GM18909 (cell line): Measurements from ENCODE around the gene SLC15A3.
"Not testable (repeated sequence)": the region's sequence is repeated elsewhere in the genome, so short reads cannot be mapped to it uniquely, and the experiment has no call there.

Experiments
- ATAC-seq: cut with Tn5 transposase; IDR thresholded peaks from one replicate; pipeline ENCODE4 v1.9.1; 2021; ENCODE audit warnings: mild to moderate bottlenecking; ENCODE audit not compliant: unreplicated experiment, poor library complexity

The SLC15A3 gene

GRCh38 chr11:60918251-60918938, 33.6 kb downstream of the SLC15A3 start:
- ATAC-seq = no peak

DNA sequence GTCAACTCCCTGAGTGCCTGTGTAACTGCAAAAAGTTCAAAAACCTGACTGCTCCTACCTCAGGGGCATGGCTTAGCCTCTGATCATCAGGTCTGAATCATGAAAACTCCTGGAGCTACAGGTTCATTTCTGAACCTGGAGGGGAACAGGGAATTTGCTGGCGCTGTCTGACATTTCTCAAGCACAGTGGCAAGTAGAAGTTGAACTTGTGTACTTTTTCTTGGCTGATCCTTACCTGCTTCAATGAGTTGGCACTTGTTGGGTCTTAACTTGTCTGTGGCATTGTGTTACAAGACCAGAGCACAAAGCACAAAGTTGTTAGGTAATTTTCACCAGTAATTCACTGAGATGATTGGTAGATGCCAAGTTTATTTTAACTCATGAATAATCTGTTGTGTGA, 34.7 kb downstream of the SLC15A3 start:
- ATAC-seq = no peak

DNA sequence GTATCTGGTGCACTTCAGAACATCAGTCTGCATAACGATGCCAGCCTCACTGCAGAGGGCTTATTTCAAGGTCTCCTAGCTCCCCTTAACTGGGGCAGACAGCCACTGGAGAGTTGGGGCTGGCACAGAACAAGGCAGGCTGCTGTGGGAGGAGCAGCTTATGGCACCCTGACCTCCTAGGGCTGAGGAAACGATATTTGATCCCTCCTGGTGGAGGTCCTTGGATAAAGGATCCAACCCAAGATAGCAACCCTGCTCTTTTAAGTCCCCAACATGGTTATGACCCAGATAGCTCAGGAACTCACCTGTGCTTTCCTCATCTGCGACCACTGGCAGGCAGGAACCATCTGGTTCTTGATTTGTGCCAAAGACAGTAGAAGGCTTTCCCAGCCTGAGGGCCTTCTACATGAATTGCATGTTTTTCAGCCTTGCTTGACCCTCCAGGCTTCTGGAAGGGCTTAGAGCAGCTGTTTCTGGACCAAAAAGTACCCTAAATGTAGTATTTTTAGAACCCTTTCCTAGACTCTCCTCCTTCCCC, 35.2 kb downstream of the SLC15A3 start:
- no peak for ATAC-seq

- peak; percentile 53 for ATAC-seq
Measured at GRCh38 chr11:60915248-60915914, 36.6 kb downstream of the SLC15A3 start.

GRCh38 chr11:60914633-60915247, 37.2 kb downstream of the SLC15A3 start:
- ATAC-seq = peak; percentile 1

DNA sequence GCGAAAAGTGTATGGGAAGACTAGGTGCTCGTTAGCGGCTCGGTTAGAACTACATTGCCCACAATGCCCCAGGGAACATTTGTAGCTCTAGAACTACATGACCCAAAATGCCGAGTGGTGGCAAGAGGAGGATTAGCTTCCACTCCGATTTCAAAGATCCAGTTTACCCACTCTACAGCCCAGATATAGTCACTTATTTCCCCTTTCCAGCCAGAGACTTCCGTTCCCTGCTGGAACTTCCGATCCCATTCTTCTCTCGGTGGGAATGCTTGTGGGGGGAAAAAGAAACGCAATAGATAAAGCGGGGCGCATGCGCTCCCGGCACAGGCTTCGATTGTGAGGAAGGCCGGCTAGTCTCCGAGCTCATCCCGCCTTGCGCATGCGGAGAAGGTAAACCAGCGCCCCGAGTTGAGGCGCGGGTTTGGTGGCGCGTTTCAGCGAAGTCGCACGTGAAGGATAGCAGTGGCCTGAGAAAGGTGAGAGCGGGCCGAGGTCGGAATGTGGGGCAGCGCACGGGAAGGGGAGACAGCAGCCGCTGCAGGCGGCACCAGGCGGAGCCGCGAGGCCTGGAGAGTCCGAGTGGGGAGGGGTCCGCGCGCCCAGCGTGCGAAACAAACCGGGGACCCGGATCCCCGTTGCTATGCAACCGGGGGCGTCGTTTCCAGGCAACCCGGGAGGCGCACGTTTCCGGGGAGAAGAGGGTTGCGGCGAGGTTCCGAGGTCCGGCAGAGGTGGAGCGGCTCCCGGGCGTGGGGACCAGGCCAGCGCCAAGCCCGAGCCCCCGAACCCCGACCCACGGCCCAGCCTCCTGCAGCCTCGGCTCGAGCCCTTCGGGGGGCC, 38.0 kb downstream of the SLC15A3 start, which contains the start of gene TMEM109:
TMEM109 (plus strand) TSS at position 366 of the 840 bp plus-strand sequence. CDS start 5,536 bp downstream, outside the sequence.
- peak; percentile 40 for ATAC-seq

DNA sequence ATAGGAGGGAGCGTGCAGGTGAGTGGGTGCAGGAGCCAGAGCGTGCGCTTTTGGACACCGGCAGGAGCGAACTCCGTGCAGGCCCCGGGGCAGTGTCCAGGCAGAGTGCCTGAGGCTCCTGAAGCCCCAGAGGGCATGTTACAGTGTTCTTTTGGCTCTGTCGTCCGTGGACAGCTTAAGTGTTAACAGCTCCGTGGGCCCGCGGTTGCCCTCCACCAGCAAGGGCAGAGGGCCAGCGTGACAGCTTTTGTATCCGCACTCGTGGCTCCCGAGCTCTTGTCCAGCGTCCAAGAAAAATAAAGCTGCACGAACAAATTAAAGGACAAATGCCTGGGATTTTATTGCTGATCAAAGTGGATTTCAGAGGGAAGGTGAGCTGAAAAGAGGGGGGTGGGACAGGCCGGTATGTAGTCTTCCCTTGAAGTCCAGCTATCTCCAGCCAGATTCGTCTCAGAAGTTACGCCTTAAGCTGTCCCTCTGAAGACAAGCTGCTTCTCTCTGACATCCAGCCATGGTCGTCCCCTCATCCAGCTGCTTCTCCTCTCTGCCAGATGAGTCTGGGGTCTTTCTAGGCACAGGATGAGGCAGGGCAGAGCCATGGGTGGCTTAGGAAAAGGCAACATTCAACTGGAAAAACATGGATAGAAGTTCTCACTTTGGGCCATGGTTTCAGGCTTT, 39.0 kb downstream of the SLC15A3 start:
- no peak for ATAC-seq

GRCh38 chr11:60912223-60912850, 39.6 kb downstream of the SLC15A3 start:
- ATAC-seq = no peak

DNA sequence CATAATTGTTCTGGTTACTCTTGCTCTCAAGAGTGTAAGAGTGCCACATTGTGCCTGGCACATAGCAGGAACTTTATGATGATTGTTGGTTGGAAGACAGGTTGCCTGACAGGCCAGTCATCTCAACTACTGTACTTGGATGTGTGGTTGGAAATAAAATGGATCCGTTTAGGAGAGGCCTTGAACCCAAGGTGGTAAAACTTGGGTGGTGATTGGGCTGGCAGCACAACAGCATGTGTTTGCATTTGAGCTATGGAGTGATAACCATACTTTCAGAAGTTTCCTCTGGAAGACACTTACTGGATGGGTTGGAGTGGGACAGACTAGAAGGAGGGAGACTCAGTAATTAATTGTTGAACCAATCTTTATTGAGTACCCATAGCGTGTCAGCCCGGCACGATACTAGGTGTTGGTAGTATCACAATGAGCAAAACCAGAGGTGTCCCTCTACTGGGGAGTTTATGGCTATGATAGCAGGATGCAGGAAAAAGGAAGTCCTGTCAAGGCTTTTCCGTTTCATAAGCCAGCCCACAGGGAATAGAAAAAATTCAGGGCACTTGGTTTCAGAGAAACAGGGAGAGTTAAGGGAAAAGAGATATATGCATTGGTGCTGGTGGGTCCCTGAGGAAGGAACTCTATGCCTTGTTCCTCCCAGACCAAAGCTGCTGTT, 41.1 kb downstream of the SLC15A3 start:
- no peak for ATAC-seq

- ATAC-seq = peak; percentile 45
Measured at GRCh38 chr11:60910281-60910687, 41.7 kb downstream of the SLC15A3 start.

DNA sequence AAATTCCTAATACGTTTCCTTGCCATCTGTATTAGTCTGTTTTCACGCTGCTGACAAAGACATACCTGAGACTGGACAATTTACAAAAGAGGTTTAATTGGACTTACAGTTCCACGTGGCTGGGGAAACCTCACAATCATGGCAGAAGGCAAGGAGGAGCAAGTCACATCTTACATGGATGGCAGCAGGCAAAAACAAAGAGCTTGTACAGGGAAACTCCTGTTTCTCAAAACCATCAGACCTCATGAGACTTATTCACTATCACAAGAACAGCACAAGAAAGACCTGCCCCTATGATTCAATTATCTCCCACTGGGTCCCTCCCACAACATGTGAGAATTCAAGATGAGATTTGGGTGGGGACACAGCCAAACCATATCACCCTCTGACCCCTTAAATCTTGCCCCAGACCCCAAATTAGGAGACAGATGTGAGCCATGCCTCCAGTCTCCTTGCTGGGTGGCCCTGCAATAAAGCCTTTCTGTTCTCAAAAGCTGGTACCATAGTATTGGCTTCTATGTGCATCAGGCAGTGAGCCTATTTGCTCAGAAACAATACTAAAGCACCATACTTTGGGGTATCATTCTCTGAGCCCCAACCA, 42.2 kb downstream of the SLC15A3 start:
- not testable (repeated sequence) for ATAC-seq

DNA sequence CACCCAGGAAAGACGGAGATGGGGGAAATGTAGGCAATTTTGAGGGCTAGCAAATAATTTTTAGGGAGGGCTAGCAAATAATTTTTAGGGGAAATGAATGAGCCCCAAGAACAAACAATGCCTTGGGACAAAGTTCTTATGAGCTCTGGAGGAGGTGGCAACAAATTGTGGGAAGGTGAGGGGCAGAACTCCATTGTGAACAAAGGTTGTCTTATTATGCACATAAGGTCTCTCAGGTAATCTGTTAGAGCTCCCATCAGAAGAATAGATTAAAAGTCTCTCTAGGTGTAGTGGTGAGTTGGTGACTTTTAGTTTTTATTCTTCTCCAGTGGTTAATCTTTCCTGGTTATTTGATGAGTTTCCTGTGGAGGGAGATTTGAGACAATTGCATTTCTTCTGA, 43.2 kb downstream of the SLC15A3 start:
- ATAC-seq = no peak

GRCh38 chr11:60906132-60906972, 45.6 kb downstream of the SLC15A3 start, which contains the start of gene PRPF19:
PRPF19 (minus strand) TSS chr11:60906585; CDS start chr11:60906382, 203 bp downstream.
- ATAC-seq = peak; percentile 84

DNA sequence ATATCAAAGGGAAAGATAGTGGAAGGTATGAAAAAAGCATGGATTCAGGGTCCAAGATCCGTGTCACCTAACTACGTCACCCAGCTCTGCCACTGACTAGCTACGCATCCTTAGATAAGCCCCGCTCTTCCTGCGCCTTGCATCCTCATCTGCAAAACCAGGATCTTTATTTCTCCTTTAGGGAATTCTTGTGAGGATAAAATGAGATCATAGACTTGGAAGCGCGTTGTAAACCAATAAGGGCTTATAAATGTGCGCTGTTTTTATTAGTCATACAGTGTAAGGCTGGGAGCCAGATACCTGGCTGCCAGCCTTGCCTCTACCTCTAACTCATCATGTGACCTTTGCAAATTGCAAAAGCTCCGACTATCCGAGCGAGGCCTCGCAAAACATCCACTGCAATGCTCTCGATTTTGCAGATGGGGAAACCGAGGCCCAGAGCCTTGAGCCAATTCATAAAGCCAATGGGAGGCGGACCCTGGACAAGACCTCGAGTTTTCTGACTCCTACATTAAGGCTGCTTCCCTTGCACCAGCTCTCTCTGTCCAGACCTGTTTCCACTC, 46.3 kb downstream of the SLC15A3 start:
- no peak for ATAC-seq

GRCh38 chr11:60905047-60905446, 46.9 kb downstream of the SLC15A3 start:
- no peak for ATAC-seq

- no peak for ATAC-seq
Measured at GRCh38 chr11:60902625-60903024, 49.4 kb downstream of the SLC15A3 start.
